Measurements from ENCODE around the gene OBI1.

The OBI1 gene

DNA sequence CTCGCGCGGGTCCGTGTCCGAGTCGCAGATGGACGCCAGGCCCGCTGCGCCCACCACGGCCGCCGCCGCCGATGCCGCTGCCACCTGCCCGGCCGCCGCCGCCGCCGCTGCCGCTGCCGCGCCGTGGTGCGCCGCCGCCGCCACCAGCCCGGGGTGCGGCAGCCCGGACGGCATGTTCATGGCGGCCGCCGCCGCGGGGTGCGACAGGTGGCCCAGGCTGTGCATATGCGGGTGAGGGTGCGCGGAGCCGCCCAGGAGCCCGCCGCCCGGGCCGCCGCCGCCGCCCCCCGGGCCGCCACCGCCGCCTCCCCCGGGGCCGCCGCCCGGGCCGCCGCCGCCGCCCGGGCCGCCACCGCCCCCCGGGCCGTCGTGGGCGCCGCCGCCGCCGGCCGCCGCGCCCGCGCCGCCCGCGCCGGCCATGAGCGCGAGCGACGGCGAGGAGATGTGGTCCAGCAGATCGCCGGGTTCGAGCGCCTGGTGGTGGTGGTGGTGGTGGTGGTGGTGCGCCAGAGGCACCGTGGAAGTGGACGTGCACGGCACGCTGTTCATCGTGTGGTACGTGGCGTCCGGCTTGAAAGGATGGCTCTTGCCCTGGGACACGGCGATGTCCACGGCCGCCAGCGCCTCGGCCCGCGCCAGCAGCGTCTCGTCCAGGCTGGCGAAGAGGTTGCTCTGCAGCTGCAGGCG is 56.9 kb downstream of the OBI1 start:
- DNase-seq: no peak

DNA sequence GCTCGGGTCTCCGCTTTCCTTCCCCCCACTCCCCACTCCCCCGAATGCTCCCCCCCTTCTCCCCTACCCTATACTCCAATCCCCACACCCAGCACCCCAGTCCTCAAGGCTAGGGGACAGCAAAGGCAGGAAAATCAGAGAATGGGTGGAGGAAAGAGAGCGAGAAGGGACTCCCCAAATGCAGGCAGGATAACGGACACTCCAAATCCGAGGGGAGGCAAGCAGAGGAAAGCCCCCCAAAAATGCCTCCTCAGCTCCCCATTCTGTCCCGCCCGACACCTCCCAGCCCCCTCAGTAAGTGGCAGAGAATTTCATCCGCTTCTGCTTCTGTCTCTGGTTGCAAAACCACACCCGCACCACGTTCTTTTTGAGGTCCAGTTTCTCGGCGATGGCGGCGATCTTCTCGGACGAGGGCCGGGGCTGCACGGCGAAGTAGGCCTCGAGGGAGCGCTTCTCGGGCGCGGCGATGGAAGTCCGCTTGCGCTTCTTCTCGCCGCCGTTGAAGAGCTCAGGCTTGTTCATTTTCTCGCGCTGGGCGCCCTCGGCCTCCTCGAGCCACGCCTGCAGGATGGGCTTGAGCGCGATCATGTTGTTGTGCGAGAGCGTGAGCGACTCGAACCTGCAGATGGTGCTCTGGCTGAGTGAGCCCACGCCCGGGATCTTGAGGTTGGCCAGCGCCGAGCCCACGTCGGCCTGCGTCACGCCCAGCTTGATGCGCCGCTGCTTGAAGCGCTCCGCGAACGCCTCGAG is 57.7 kb downstream of the OBI1 start:
- no peak for DNase-seq

- no peak for DNase-seq
These were observed 58.6 kb downstream of the OBI1 start for GRCh38 chr13:78600280-78600883.

DNA sequence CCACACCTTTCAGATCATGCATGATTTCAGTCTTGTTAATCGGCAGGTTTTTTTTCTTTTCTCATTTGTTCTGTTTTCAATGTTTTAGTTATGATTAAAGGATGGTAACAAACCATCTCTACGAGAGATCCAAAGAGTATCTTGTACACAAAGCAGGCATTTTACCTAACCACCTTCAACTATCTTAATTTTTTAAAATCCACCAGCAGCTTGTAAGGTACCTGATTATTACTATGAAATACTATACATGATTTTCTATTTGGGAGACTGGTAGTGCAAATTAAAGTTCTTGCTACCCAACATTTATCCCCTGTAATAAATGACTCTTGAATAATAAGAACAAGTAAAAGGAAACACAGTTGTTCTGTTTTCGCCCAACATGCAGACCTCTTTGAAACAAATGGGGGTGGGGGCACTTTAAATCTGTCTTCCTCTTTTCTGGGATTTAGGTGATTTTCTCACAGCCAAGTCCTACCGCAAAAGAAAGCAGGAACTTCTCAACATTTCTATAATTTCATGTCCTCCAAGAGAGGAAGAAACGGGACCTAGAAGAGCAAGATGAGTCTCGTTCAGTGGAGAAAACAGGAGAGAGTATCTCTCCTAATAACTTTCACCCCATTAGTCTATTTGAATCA is 59.2 kb downstream of the OBI1 start:
- DNase-seq: no peak

DNA sequence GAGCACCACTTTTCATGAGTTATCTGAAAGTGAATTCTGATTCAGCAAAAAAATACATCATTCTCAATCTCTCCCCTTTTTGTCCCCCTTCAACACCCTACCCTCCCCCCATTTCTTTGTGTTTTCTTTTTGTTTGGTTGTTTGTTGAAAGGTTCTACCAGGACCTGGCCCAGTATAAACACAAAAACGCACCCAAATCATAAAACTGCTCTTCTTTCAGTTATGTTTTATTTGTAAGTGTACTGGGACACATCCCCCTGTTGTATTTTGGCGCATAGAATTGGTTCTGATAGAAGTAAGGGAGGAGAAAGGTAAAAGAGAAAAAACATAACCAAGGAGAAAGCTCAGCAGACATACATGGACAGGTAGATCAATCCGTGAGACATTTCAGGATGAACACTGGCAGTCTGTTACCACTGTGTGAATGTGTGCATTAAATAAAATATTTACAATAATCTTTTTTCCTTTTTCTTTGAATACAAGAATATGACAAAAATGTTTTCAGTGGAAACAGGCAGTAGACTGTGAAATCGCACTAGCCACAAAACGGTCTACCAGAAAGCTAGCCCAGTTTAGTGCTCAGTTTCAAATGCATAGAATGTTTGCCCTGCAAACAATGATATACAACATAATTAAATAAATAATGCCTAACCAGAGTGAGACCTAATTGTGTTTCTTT is 59.9 kb downstream of the OBI1 start:
- DNase-seq: no peak

GRCh38 chr13:78598116-78598781 is 60.7 kb downstream of the OBI1 start:
- DNase-seq: no peak

DNA sequence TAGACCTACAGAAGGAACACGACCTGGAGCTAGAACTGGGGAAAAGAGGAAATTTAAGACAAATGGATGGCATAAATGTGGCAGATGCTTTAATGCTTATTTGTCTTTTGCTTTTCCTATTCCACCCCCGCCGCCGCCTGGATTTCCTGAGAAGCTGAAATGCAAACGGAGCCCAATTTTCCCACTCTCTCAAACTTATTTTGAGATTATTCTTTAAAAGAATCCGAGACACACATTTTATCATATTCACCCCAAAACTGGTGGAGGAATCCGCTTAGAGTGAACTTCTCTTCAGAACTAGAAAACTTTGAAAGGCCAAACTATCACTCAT is 61.4 kb downstream of the OBI1 start:
- DNase-seq: no peak

DNA sequence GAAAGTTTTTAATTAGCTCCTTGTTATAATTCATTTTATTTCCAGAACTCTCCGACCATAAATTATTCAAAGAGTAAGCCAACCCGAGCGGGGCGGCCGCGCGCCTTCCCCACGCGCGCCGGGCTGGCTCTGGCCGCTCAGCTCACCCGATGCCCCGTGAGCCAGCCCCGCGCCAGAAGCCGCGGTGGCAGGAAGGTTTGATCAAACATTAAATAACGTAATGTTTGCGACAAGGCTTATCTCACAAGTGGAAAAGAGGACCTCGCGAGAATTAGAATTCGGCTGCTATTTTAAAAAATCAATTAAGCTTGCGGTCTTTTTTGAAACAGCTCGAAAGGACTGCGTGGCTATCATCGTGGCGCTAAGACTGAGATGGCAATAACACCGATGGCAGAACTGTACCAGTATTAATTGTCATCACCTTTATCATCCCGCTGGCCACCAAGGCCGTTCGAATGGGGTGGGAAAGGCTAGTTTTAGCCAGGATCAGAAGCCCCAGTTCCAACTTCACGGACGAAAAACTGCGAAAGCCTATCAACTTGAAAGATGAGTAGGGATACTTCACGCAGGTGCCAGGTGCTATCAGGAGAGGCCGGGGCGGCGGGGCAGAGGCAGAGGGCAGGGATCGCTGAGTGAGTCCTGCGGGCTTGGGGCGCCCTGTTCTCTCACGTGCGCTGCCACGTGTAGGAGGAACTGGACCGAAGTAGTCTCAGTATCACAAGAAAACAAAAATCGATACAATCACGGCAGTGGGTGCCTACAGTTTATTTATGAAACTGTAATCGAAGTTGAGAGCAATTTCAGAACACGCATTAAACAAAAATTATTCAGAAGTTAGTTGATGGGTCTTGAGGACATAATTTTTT is 62.0 kb downstream of the OBI1 start:
- DNase-seq: no peak

DNA sequence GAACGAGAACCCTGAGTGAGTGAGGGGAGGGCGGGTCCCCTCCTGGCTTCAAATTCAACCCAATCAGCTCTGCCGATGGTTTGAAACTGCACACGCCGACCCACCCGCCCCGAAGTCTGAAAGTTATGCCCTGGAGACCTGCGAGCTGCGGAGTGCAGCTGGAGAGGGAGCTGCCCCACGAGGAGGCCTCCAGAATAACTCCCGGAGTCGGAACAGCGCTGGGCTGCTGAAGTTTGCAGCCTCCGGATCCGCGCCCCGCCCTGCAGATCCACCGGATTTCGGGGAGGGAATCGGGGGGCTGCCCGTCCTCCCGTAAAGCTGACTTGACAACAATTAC is 62.6 kb downstream of the OBI1 start:
- no peak for DNase-seq

GRCh38 chr13:78595495-78596398 is 63.2 kb downstream of the OBI1 start:
- DNase-seq: no peak

DNA sequence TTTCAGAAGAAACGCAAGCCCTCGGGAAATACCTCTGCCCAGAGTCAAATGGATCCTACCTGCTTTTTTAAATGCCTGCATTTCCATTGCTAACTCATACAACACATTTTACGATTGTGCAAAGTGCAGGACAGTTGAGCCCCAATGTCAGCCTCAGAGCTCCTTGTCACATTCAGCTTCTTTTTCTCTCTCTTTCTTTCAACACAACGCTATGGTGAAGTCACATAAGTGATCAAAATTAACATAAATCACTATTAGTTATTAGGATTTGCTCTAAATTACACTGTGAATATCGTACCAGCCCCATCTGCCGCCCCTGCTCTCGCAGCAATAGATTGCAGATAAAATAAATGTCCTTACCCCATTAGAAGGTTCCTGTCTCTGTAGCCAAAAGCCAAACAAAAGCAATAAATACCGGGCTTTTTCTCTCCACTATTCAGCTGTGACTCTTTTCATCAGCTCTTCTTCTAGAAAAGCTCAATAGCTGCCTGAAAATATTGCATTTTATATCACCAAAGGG is 64.4 kb downstream of the OBI1 start:
- DNase-seq: no peak

GRCh38 chr13:78593652-78594455 is 65.1 kb downstream of the OBI1 start:
- DNase-seq: no peak

GRCh38 chr13:78593129-78593528 is 65.8 kb downstream of the OBI1 start:
- DNase-seq: no peak

DNA sequence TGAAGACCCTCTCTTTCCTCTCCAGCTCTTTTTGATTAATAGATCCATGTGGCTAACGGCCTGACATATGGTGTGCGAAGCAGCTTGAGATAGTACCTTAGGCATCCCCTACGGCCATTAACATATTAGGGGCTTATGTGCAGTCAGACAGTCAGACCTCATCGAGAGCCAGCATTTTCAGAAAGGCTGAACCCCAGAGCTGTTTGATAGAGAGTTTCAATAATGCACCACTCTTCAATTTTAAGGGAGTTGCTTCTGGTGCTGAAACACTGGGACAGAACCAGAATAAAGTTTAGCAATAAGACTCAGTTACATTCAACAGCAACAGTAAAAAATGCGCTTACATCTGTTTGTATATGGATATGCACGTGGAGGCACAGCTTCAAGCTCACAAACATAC is 66.4 kb downstream of the OBI1 start:
- no peak for DNase-seq

DNA sequence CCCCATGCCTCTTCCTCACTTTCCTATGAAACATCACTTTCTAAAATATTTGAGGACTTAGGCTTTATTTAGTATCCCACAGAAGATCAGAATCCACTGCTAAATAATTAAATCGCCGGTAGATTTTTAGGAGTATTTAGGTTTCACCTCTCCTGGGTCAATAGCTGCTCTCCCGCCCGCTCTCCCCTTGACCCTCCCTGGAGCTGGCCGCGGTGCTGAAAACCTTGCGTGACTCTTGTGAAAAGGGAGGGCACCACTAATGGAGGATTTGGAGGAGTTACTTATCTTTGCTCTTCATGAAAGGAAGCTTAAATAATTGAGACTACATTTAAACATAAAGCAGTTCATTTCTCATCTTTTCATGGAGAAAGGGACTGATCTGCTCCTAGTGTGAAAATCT is 69.7 kb downstream of the OBI1 start:
- no peak for DNase-seq

GRCh38 chr13:78587395-78587794 is 71.6 kb downstream of the OBI1 start:
- DNase-seq: no peak

DNA sequence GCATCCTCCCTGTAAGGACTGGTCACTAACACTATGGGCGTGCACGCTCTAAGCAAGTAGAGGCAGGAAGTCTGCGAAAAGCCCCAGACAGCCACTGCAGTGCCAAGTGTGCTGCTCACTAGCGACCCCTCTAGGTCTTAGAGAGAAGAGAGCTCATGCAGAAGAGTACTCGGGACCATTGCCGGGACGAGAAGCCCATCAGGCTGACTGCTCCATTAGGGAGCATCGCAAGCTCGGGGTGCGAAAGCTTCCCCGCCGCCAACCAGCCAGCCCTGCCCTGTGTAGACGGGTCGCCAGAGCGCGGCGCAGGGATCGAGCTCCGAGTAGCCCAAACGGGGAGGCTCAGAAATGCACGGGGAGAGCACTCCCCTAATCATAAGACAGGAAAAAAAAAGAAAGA is 72.2 kb downstream of the OBI1 start:
- DNase-seq: no peak

GRCh38 chr13:78576261-78576660 is 82.7 kb downstream of the OBI1 start:
- no peak for DNase-seq

- DNase-seq: no peak
These were observed 86.5 kb downstream of the OBI1 start for GRCh38 chr13:78572459-78572858.

- no peak for DNase-seq
These were observed 89.9 kb downstream of the OBI1 start for GRCh38 chr13:78569029-78569428.

All from NCI-H2029 treated with DMSO at 0.1 percent for 48 hours (cell line).